ENCODE data around the gene IL10RA.

DNA sequence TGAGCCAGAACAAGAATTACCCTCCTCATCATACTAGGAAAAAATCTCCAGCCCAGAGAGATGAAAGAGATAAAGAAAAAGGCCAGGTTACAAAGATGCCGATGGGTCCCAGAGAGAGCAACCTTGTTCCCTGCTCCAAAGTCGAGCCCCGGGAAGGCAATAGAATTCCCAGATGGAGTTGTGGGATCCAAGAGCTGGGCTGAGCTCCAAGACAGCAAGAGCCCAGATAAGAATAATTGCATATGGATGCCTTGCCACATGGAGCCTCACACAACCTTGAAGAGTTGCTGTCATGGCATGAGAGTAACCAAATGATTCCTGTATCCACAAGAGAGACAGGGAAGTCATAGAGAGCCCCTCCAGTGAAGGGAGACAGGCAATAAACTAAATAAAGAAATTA is 30.9 kb downstream of the IL10RA start:
- TF ChIP-seq CTCF (IDR thresholded peaks at IDR 0.05) (no peak), POLR2A (IDR thresholded peaks at IDR 0.05) (no peak)
